Stomach (tissue), 4 donors: Measurements from ENCODE around the gene ZBTB1.

Experiments used
- POLR2A ChIP-seq, 4 donors: fragments of 450-650 bp; IDR thresholded peaks; one replicate each; pipeline ENCODE4 v1.6.1; 2016; ENCODE audit warnings: antibody characterized with exemption in 4 of 4, control low read depth in 2 of 4, mild to moderate bottlenecking in 1 of 4, moderate library complexity in 1 of 4
- POLR2AphosphoS5 ChIP-seq, 3 donors: sonication (generic); formaldehyde crosslinking; IDR thresholded peaks; one replicate each; pipeline ENCODE4 v1.6.1; 2016; ENCODE audit warnings: antibody characterized with exemption in 3 of 3
- TF ChIP-seq, protein P1 (sequence below), 7 experiments: fragments of 450-650 bp in 4 of 7; fragments of 200-600 bp in 3 of 7; sonication (generic) in 3 of 7; IDR thresholded peaks; one replicate each; pipeline ENCODE4 v1.5.1; 2016 to 2019; ENCODE audit warnings: antibody characterized with exemption in 7 of 7, control low read depth in 2 of 7, mild to moderate bottlenecking in 1 of 7

DNA sequence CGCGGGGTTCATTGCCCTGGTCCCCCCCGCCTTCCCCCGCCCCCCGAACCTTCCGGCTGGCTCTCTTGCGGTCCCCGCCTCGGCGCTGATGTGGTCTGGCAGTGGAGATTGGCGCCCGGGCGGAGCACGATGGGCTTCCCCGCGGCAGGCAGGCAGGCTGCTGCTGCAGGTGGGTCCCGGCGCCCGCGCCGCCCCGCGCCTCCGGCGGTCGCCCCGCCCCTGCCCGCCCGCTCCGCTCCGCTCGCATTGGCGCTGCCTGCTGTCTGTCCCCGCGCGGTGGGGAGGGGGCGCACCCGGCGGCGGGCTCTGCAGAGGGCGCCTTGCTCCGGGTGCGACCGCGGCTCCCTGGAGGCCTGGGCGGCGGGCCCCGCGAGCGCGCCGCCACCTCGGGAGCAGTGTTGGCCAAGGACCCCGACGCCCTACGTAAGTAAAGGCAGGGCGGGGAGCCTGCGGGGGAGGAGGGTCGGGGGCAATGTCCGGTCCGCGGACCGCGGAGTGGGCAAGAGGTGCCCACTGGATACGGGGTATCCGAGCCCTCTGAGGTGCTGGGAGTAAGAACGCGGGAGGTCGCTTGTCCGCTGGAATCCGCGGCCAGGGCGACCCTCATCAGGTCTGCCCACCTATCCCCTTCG, 39.3 kb upstream of the ZBTB1 start, which contains the start of gene AKAP5:
- TF ChIP-seq, protein P1, sequence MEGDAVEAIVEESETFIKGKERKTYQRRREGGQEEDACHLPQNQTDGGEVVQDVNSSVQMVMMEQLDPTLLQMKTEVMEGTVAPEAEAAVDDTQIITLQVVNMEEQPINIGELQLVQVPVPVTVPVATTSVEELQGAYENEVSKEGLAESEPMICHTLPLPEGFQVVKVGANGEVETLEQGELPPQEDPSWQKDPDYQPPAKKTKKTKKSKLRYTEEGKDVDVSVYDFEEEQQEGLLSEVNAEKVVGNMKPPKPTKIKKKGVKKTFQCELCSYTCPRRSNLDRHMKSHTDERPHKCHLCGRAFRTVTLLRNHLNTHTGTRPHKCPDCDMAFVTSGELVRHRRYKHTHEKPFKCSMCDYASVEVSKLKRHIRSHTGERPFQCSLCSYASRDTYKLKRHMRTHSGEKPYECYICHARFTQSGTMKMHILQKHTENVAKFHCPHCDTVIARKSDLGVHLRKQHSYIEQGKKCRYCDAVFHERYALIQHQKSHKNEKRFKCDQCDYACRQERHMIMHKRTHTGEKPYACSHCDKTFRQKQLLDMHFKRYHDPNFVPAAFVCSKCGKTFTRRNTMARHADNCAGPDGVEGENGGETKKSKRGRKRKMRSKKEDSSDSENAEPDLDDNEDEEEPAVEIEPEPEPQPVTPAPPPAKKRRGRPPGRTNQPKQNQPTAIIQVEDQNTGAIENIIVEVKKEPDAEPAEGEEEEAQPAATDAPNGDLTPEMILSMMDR (IDR thresholded peaks at IDR 0.05) = no peak
- TF ChIP-seq POLR2A (IDR thresholded peaks at IDR 0.05) (no peak), POLR2AphosphoS5 (IDR thresholded peaks at IDR 0.05) (no peak)
